ENCODE results near the gene RELA.

The RELA gene

DNA sequence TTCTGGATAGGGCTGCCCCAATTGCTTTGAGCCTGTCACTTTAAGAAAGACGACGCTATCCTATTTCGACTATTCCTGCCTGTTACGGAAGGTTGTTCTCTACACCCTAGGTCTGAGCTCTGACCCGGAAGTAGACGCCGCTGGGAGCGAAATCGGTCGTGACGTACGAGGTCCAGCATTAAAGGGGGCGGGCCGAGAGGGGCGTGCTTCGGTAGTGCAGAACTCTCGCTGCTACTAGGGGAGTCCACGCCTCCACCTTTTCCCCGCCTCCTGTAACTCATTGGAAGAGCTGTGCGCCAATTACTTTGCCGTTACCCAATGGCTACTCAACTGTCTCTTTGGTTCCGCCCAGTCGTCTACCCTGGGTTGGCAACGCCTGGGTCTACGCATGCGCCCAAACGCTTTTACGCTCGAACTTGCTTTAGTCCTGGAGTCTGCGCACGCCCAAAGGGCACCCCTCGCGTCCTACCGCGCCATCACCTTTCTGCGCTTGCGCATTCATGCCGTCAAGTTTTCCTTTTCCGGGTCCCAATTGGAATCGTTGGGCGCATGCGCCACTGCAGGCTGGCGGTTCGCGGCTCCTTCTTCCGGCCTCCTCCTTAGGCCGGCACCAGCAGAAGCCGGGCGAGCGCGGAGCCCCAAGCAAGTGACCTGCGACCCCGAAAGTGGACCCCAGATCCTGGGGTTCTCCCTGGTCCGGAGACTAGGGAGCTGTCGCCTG, 47.3 kb downstream of the RELA start, which contains the start of gene PCNX3:
Gene PCNX3 (plus strand): TSS at position 548 of the 721 bp plus-strand sequence. CDS start 536 bp downstream, outside the sequence.
- peak; percentile 100 for DNase-seq (ENCODE audit: low read depth, low spot score)

DNA sequence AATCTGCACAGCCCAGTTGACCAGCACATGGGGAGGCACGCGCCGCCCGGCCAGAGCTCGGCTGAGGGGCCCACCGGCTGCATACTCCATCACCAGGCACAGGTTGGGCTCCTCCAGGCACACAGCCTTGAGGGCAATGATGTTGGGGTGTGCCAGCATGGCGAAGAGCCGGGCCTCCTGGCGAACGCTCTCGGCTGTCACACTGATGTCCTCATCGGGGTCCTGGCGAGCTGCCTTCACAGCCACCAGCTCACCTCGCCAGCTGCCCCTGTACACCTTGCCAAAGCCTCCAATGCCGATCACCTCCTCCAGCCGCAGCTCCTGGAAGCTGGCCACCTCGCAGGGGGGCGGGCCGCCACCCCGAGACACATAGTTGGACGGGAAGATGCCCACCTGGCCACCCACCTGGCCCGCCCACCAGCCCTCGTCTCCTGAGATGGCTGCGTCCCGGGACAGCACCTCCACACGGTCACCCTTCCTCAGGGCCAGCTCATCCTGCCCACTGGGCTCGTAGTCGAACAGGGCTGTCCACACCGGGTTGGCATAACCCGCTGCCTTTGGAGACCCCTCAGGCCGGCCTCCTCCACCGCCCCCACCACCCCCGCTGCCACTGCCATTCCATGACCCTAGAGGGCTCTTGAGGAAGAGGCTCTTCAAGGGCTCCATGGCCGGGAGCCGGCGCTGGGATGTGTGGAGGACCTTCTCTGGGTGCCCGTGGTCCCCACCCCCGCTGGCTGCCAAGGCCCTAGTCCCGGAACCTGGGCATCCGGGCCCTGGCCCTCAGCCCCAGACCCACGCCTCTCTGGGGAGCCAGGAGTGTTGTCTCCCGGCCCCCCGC, 49.4 kb downstream of the RELA start:
- no peak for DNase-seq (ENCODE audit: low read depth, low spot score)

GRCh38 chr11:65612691-65613090, 50.0 kb downstream of the RELA start:
- DNase-seq (ENCODE audit: low read depth, low spot score): no peak

DNA sequence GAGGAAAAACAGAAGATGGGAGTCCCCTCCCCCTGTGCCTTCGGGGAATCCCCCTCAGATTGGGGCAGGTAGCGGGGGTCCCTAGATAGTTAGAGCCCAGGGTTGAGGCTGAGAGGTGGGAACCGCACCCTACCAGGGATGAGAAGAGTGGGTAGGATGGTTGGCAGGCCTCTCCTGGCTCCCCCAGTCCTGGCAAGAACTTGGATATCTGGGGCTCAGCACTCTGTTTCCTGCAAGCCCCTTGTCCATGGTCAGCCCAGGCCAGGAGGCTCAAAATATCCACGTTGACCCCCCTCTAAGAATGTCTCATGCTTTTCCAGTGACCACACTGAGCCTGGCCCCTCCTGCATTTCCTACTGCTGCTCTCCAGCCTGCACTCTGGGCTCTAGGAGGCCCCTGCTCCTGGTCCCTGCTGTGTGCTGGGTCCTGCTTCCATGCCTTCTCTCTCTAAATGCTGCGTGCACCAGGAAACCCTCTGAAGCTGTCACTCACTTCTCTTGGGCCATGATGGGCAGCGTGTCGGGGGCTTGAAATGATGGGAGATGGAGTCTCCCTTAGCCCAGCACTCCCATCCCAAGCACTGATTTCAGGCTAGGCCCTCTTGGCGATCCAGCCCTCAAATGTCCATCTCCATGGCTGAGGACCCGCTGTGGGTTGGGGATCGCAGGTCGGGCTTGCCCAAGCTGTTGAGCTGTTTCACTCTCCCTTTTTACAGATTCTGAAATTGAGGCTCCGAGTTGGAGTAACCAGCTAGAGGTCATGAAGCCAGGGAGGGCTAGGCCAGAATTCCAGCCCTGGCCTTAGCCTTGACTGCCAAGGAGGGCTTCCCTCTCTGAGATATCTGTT, 50.7 kb downstream of the RELA start:
- DNase-seq (ENCODE audit: low read depth, low spot score): no peak

- DNase-seq (ENCODE audit: low read depth, low spot score): no peak
Observed at GRCh38 chr11:65611028-65611757, 51.5 kb downstream of the RELA start.

DNA sequence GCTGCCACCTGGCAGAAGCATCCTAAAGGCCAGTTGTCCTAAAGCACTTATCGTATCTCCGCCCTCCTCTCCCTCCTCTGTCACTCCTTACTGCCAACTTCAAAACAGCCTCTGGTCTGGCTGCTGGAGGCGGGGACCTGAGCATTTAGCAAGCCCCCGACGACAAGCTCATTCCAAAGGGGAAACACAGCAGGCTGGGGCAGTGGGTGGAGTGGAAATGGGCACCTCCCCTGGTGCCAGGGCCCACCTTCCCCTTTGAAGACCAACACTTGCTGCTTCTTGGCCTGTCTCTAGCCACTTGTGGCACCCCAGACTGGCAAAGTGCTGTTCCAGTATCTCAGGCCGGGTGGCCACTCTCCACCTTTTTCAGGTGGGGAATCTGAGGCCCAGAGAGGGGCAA, 52.3 kb downstream of the RELA start:
- DNase-seq (ENCODE audit: low read depth, low spot score): no peak

DNA sequence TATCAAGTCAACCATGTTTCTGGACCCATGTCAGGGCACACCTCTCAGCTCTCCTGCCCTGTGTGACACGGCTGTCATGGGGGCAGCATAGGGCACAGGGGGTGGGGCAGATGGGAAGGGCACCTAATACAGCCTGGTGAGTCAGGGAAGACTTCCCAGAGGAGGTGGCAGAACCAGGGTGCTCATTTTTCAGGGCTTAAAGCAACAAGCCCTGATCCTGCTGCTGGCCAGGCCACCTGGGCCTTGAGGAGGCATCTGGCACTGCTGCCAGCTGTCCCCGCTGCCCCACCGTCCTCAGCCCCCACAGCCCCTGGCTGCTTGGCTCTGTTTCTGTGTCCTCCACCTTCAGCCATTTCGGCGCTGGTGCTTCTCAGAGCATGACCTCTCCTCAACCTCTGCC, 53.1 kb downstream of the RELA start:
- DNase-seq (ENCODE audit: low read depth, low spot score): no peak

DNA sequence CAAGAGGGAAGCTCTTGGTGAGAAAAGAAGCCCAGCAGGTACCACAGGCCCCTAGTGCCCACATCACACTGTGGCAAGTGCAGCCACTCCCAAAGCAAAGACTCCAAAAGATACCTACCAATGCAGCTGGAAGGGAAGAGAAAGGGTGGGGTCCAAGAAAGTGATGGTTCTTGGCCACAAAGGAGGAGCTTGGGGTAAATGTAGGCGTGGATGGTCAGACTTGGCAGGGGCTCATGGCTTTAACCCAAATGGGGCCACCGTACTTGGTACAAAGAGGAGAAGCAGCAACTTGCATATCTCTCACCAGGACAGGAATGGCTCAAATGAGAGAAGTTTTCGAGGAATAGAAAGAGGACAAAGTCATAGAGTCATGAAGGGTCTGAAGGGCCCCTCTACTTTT, 53.5 kb downstream of the RELA start:
- no peak for DNase-seq (ENCODE audit: low read depth, low spot score)

DNA sequence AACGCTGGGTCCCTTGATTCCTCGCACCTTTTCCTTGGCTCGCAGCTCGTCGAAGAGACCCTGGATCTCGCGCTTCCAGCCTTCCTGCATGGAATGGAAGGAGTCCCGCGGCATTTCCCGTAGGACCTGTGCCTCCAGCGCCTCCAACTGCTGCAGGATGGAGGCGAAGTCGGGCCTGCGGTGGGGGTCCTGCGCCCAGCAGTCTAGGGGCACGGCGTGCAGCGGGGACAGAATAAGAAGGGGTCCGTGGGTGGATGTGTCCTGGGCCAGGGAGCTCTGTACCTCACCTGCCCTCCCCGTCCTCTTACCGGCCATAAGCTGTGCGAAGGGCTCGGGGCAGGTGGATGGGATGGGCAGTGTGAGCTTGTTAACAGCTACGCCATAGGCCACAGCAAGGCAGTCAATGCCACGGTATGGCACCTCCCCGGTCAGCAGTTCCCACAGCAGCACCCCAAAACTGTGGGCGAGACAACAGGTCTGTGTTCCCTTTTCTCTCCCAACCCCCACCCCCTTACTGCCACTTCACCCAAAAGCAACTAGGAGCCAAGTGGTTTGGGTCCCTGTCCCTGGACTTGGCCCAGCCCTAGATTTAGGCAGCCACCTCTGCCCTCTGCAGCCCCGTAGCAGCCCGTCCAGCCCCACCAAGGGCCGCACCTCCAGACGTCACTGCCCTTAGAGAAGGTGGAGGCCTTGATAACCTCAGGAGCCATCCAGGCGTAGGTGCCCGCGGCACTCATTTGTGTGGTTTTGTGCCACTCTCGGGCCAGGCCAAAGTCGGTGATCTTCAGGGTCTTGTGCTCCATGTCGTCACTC, 54.9 kb downstream of the RELA start:
- DNase-seq (ENCODE audit: low read depth, low spot score): no peak

DNA sequence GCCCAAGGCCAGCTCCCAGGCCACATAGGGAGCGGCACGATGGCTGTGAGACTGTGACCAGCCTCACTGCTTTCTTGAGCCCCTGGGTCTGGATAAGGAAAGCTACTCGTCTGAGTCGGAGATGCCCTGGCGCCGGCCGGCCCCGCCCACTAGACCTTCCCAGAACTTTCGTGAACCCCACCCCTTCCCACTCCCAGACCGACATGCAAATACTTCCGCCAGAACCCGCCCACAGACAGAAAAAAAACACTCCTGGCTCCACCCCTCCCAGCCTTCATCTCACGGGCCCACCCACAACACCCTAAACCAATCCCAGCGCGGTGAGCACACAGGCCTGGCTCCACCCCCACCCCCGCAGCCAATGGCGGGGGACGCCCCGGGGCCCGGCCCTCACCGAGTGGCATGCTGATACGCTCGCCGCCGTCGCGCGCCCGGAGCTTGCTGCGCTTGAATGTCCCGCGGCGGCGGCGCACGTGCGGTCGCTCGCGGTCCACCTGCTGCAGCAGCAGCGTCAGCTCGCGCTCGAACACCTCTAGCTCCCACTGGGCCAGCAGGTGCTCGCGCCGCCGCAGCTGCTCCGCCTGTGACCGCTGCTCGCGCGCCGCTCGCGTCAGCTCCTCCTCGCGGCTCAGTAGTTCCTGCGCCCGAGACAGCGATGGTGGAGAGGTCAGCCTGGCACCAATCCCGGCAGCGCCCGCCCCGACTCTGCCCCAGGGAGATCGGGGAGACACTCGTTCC, 55.7 kb downstream of the RELA start:
- DNase-seq (ENCODE audit: low read depth, low spot score): no peak

- DNase-seq (ENCODE audit: low read depth, low spot score): no peak
Observed at GRCh38 chr11:65604258-65604657, 58.5 kb downstream of the RELA start.

Data from activated naive CD8-positive, alpha-beta T cell treated with anti-CD3 and anti-CD28 coated beads, Interleukin-2, amount 50 U/mL, for 16 hours (primary cell).